Natural killer cell treated with Interleukin-12 subunit alpha and Interleukin-12 subunit beta and Interleukin-15 and Interleukin-18, amount 100 ng/mL, for 72 hours (primary cell): Measurements from ENCODE around the gene GSK3B. TPM values are rescaled to one million over a fixed set of nuclear protein-coding genes. Genes with fewer than 3 reads are reported as not detected.

ENCODE experiments used
- ATAC-seq, 2 donors: fragments of 150-1000 bp; cut with Tn5 transposase in 1 of 2; sonication (Bioruptor Pico), chemical (Tn5 transposase) in 1 of 2; 2 replicates each; pipeline ENCODE4 v1.10.0; 2021
- DNase-seq: peaks from one replicate; pipeline ENCODE4 v3.0.0; 2022; ENCODE audit warnings: low spot score
- H3K27ac Mint-ChIP-seq, 2 donors: 1 replicate in 1 of 2; 2 replicates in 1 of 2; pipeline ENCODE4 v1.8.0; 2022; ENCODE audit warnings: mixed read lengths in 2 of 2, mild to moderate bottlenecking in 1 of 2, moderate library complexity in 1 of 2
- H3K27me3 Mint-ChIP-seq, 2 donors: 1 replicate in 1 of 2; 2 replicates in 1 of 2; pipeline ENCODE4 v1.8.0; 2022; ENCODE audit warnings: mixed read lengths in 2 of 2
- H3K36me3 Mint-ChIP-seq: one replicate; pipeline ENCODE4 v1.8.0; 2022; ENCODE audit warnings: mixed read lengths
- H3K4me1 Mint-ChIP-seq, 2 donors: 1 replicate in 1 of 2; 2 replicates in 1 of 2; pipeline ENCODE4 v1.8.0; 2022; ENCODE audit warnings: low read depth in 2 of 2, mixed read lengths in 2 of 2, mild to moderate bottlenecking in 1 of 2
- H3K4me3 Mint-ChIP-seq: one replicate; pipeline ENCODE4 v1.8.0; 2022; ENCODE audit warnings: mixed read lengths
- H3K9me3 Mint-ChIP-seq: 2 replicates; pipeline ENCODE4 v1.8.0; 2022; ENCODE audit warnings: mixed read lengths
- total RNA-seq, 2 donors: library from RNA; stranded (reverse); gene quantifications; one replicate each; pipeline ENCODE4 v1.2.3, GENCODE V29; 2022

Gene GSK3B
- total RNA-seq, 2 donors from 2014 or later, result 43.9 to 44.3 TPM

GRCh38 chr3:119955972-119956371 is 138.3 kb downstream of the GSK3B start:
- H3K4me3 Mint-ChIP-seq, result no peak overlapping the region
- H3K9me3 Mint-ChIP-seq, result no peaks in the 10 kb centered on the region
- DNase-seq, result no peak
- peaks cover 31 to 39% of the 10 kb centered on the region in 2 donors for H3K4me1 Mint-ChIP-seq
- no peaks in the 10 kb centered on the region for H3K36me3 Mint-ChIP-seq
- no peaks in the 10 kb centered on the region for H3K27me3 Mint-ChIP-seq
- no peak overlapping the region for H3K27ac Mint-ChIP-seq
- ATAC-seq, result no peak

- Mint-ChIP-seq H3K4me3 (no peak overlapping the region), H3K36me3 (no peaks in the 10 kb centered on the region), H3K4me1 (peaks cover 34 to 42% of the 10 kb centered on the region in 2 donors), H3K9me3 (no peaks in the 10 kb centered on the region), H3K27me3 (no peaks in the 10 kb centered on the region), H3K27ac (peak overlapping the region in 1 of 2 donors; percentile 2)
- DNase-seq (no peak), ATAC-seq (no peak)
Observed at GRCh38 chr3:119950666-119951325, 143.5 kb downstream of the GSK3B start.

GRCh38 chr3:119945291-119945690 is 149.0 kb downstream of the GSK3B start:
- Mint-ChIP-seq H3K36me3 (no peaks in the 10 kb centered on the region), H3K27me3 (no peaks in the 10 kb centered on the region), H3K4me1 (peaks cover 32 to 38% of the 10 kb centered on the region in 2 donors), H3K4me3 (no peak overlapping the region), H3K27ac (no peak overlapping the region), H3K9me3 (no peaks in the 10 kb centered on the region)
- no peak for DNase-seq
- no peak for ATAC-seq

GRCh38 chr3:119944091-119944490 is 150.2 kb downstream of the GSK3B start:
- no peak for DNase-seq
- Mint-ChIP-seq H3K27me3 (no peaks in the 10 kb centered on the region), H3K36me3 (no peaks in the 10 kb centered on the region), H3K27ac (peak overlapping the region; percentile 7 to 11), H3K4me3 (peak overlapping the region; percentile 3), H3K4me1 (peaks cover 30 to 36% of the 10 kb centered on the region in 2 donors), H3K9me3 (no peaks in the 10 kb centered on the region)
- no peak for ATAC-seq

GRCh38 chr3:119939077-119939476 is 155.2 kb downstream of the GSK3B start:
- DNase-seq, result no peak
- no peaks in the 10 kb centered on the region for H3K27me3 Mint-ChIP-seq
- peaks cover 43 to 46% of the 10 kb centered on the region in 2 donors for H3K4me1 Mint-ChIP-seq
- no peak for ATAC-seq
- no peak overlapping the region for H3K27ac Mint-ChIP-seq
- H3K36me3 Mint-ChIP-seq, result no peaks in the 10 kb centered on the region
- H3K4me3 Mint-ChIP-seq, result no peak overlapping the region
- no peaks in the 10 kb centered on the region for H3K9me3 Mint-ChIP-seq

GRCh38 chr3:119937229-119937628 is 157.0 kb downstream of the GSK3B start:
- Mint-ChIP-seq H3K36me3 (no peaks in the 10 kb centered on the region), H3K4me3 (peak overlapping the region; percentile 65), H3K27me3 (no peaks in the 10 kb centered on the region), H3K27ac (peak overlapping the region in 1 of 2 donors; percentile 6), H3K4me1 (peaks cover 37 to 39% of the 10 kb centered on the region in 2 donors), H3K9me3 (no peaks in the 10 kb centered on the region)
- peak; percentile 66 for DNase-seq
- ATAC-seq, result peak; percentile 92 to 96

- no peak for ATAC-seq
- Mint-ChIP-seq H3K9me3 (no peaks in the 10 kb centered on the region), H3K36me3 (no peaks in the 10 kb centered on the region), H3K4me1 (peaks cover 32 to 39% of the 10 kb centered on the region in 2 donors), H3K27ac (no peak overlapping the region), H3K27me3 (no peaks in the 10 kb centered on the region), H3K4me3 (no peak overlapping the region)
- no peak for DNase-seq
Observed at GRCh38 chr3:119934249-119934648, 160.0 kb downstream of the GSK3B start.

- DNase-seq (no peak), ATAC-seq (no peak)
- H3K27ac Mint-ChIP-seq, result no peak overlapping the region
- no peaks in the 10 kb centered on the region for H3K9me3 Mint-ChIP-seq
- no peaks in the 10 kb centered on the region for H3K27me3 Mint-ChIP-seq
- H3K4me3 Mint-ChIP-seq, result no peak overlapping the region
- H3K4me1 Mint-ChIP-seq, result peaks cover 27 to 39% of the 10 kb centered on the region in 2 donors
- no peaks in the 10 kb centered on the region for H3K36me3 Mint-ChIP-seq
Observed at GRCh38 chr3:119933207-119933606, 161.0 kb downstream of the GSK3B start.

- ATAC-seq (no peak), DNase-seq (no peak)
- Mint-ChIP-seq H3K27ac (no peak overlapping the region), H3K4me1 (peaks cover 3 to 15% of the 10 kb centered on the region in 2 donors), H3K9me3 (no peaks in the 10 kb centered on the region), H3K4me3 (no peak overlapping the region), H3K36me3 (no peaks in the 10 kb centered on the region), H3K27me3 (no peaks in the 10 kb centered on the region)
Observed at GRCh38 chr3:119930286-119930685, 164.0 kb downstream of the GSK3B start.

- no peak for DNase-seq
- Mint-ChIP-seq H3K27me3 (no peaks in the 10 kb centered on the region), H3K4me1 (peaks cover 11 to 18% of the 10 kb centered on the region in 2 donors), H3K9me3 (no peaks in the 10 kb centered on the region), H3K36me3 (no peaks in the 10 kb centered on the region), H3K4me3 (no peak overlapping the region), H3K27ac (no peak overlapping the region)
- ATAC-seq, result no peak
Observed at GRCh38 chr3:119927190-119927589, 167.1 kb downstream of the GSK3B start.

- Mint-ChIP-seq H3K4me1 (peaks cover 15 to 19% of the 10 kb centered on the region in 2 donors), H3K4me3 (no peak overlapping the region), H3K36me3 (no peaks in the 10 kb centered on the region), H3K9me3 (no peaks in the 10 kb centered on the region), H3K27me3 (no peaks in the 10 kb centered on the region), H3K27ac (no peak overlapping the region)
- ATAC-seq (no peak), DNase-seq (no peak)
Observed at GRCh38 chr3:119924111-119925094, 169.8 kb downstream of the GSK3B start.

GRCh38 chr3:119918992-119919933 is 175.0 kb downstream of the GSK3B start:
- H3K9me3 Mint-ChIP-seq, result no peaks in the 10 kb centered on the region
- H3K27me3 Mint-ChIP-seq, result no peaks in the 10 kb centered on the region
- no peak overlapping the region for H3K4me3 Mint-ChIP-seq
- peak overlapping the region in 1 of 2 donors; percentile 17 for H3K27ac Mint-ChIP-seq
- no peak for ATAC-seq
- peaks cover 8% of the 10 kb centered on the region for H3K36me3 Mint-ChIP-seq
- DNase-seq, result no peak
- peaks cover 15 to 18% of the 10 kb centered on the region in 2 donors for H3K4me1 Mint-ChIP-seq

GRCh38 chr3:119913021-119913420 is 181.2 kb downstream of the GSK3B start:
- H3K27me3 Mint-ChIP-seq, result no peaks in the 10 kb centered on the region
- peaks cover 18 to 22% of the 10 kb centered on the region in 2 donors for H3K4me1 Mint-ChIP-seq
- no peak overlapping the region for H3K27ac Mint-ChIP-seq
- no peak overlapping the region for H3K4me3 Mint-ChIP-seq
- ATAC-seq, result no peak
- DNase-seq, result no peak
- H3K36me3 Mint-ChIP-seq, result peaks cover 11% of the 10 kb centered on the region
- no peaks in the 10 kb centered on the region for H3K9me3 Mint-ChIP-seq
